HG02571 (cell line): Measurements from ENCODE around the gene SNX5.
A peak's percentile ranks its signal among the peaks of the same experiment; 100 is the strongest.

ENCODE experiments used
- ATAC-seq: cut with Tn5 transposase; IDR thresholded peaks from one replicate; pipeline ENCODE4 v1.9.1; 2021; ENCODE audit warnings: mild to moderate bottlenecking, moderate library complexity; ENCODE audit not compliant: unreplicated experiment

SNX5 gene

DNA sequence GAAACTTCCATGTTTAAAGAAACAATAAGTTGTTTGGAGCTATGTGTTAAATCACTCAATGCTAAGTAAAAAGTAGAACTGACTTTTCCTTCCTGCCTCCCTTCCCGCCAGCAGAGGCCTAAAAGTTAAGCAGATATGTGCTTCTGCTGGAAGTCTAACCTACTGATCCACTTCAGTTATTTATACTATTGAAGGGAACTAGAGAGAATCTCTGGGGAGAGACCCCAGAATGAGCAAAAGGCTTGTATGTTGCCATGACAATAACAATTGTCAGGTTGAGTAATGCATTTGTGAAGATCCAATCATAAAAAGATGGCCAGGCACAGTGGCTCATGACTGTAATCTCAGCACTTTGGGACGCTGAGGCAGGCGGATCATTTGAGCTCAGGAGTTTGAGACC is 25.0 kb upstream of the SNX5 start:
- no peak for ATAC-seq

DNA sequence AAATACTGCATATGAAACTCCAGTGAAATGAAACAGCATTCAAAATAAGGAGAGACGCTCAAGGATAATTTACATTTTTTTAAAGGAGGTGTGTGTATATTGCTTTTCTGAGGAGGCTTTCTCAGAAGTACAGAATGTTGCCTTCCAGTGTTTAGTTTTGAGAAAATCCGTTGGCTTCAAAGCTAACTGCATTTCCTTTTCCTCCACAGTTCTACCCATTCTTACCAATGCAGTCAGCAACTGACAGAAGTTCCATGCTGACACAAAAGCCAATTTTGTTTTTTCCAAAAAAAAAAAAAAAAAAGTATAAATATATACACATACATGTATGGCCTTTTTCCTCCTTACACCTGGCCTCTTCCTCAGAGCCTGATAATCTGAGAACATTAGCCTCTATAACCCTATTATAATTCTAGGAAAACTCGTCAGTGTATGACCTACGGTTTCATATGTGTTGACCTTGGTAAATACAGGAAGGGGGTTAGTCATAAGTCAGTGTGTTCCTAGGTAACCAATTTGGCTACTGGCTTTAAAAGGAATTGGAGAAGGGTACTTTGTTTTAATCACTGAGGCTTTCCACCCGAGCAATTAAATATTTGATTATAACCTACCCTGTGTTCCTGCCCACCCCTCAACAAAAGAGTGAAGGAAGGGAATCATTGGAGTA is 24.4 kb upstream of the SNX5 start:
- ATAC-seq = no peak

DNA sequence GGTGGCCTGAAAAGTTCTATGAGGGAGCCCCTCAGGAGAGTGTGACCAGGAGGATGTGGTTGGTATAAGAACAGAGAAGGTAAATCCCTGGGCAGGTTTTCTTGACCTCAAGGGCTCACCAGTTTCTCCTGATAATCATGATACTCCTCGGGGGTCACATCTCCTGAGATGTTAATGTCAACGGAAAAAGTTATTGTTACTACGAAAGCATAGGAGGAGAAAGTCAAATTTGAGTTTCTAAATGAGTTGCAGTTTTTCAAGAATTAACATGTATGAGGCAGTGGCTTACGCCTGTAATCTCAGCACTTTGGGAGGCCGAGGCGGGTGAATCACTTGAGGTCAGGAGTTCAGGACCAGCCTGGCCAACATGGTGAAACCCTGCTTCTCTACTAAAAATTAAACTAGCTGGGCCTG is 23.6 kb upstream of the SNX5 start:
- ATAC-seq = no peak

DNA sequence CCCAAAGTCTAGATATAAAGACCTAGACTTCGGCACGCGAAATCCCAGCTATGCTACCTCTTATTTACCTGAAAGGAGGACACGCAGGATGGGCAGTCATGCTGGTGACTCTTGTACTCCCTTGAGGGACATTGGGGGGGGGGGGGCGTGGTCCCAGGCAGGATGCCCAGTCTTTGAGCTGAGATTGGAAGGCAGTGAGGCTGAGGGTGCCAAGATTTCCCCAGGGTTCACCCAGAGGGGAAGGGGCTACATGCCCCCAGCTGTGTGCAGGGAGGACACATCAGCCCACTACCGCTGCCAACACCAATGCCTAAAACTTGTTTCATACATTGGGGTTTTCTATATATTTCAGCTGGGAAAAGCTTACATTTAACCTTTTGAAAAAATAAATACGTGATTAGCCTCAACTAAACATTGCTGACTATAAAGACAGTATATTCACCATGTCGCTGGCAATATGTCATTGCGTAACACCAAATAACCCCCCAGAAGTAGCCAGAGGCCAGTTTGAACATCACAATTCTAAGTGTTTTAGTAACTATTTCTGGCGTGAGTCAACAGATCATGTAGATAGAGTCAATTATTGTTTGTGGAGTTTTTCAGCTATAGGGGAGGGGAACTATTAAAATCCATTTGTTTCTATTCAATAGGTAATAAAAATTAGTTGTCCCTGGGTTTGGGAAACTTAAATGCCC is 21.8 kb upstream of the SNX5 start:
- no peak for ATAC-seq

DNA sequence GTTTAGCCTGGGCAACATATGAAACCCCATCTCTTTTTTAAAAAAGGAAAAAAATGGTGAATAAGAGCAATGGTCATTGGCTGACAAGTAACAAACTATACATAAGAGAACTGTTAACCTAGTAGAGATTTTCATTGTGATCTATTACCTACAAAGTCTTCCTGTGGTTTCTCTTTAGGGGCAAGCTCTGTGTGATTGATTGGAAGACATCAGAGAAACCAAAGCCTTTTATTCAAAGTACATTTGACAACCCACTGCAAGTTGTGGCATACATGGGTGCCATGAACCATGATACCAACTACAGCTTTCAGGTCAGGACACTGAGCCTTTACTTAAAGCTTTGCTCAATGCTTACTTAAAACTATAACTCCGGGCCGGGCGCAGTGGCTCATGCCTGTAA is 19.4 kb upstream of the SNX5 start:
- no peak for ATAC-seq

DNA sequence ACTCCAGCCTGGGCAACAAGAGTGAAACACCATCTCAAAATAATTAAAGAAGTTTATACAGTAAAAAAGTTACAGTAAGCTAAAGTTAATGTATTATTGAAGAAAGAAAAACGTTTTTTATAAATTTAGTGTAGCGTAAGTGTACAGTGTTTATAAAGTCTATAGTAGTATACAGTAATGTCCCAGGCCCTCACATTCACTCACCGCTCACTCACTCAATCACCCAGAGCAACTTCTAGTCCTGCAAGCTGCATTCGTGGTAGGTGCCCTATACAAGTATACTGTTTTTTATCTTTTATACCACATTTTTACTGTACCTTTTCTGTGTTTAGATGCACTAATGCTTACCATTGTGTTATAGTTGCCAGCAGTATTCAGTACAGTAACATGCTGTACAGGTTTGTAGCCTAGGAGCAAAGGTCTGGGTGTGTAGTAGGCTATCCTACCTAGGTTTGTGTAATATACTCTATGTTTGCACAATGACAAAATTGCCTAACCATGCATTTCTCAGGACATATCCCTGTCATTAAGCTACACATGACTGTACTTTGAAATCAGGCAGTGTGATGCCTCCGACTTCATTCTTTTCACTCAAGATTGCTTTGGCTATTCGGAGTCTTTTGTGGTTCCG is 16.9 kb upstream of the SNX5 start:
- ATAC-seq = no peak

DNA sequence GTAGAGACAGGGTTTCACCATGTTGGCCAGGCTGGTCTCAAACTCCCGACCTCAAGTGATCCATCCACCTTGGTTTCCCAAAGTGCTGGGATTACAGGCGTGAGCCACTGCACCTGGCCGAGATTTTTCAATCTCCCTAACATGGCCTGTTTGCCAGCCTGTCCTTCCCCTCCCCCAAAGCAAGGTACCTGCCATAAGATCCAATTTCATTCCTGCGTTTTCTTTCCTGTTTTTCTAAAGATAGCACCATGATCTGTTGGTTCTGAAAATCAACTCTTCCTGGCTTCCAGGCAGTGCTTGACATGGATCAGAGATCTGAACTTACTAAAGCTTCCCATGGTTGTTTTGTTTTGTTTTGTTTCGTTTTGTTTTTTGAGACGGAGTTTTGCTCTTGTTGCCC is 7.7 kb upstream of the SNX5 start:
- no peak for ATAC-seq

DNA sequence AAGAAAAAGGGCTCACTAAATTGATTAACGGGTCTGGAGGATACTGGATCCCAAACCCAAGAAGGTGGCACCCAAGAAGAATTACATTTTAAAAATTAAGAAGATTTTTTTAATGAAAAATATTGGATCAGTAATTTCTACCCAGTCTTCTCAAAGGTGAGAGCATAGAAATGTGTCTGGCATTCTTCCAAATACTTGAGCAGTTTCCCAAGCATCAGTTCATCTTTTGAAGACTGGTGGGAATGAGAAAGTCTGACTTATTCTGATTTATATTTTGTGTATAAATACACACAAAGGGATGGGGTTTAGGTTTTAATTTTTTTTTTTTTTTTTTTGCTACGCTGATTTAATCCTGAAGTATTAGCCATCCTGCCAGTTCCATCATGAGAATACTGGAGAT is 3.5 kb upstream of the SNX5 start:
- no peak for ATAC-seq

DNA sequence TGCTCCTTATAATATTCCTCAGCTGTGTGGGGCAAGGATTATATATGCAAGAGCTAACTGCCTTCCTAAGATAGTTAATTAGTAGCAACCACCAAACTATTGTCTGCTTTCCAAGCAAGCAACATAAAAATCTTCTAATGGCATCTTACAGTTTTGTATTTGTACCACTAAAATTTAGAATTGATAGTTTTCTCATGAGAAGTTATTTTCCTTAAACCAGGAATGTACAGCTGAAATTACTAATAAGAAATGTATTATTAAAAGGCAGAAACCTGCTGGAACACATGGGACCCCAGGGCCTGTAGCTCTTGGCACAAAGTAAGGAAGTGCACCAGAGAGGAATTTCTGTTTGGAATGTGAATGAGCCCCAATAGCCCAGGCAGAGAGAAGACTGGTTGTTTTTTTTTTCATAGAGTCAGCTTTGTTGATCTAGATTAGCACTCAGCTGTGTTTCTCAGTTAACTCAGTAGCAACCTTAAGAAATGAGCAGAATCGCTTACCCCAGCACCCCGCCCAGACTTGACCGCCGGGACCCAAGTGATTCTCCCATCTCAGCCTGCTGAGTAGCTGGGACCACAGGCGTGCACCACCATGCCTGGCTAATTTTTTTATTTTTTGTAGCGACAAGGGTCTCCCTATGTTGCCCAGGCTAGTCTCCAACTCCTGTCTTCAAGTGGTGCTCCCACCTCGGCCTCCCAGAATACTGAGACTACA is 2.9 kb upstream of the SNX5 start:
- no peak for ATAC-seq

DNA sequence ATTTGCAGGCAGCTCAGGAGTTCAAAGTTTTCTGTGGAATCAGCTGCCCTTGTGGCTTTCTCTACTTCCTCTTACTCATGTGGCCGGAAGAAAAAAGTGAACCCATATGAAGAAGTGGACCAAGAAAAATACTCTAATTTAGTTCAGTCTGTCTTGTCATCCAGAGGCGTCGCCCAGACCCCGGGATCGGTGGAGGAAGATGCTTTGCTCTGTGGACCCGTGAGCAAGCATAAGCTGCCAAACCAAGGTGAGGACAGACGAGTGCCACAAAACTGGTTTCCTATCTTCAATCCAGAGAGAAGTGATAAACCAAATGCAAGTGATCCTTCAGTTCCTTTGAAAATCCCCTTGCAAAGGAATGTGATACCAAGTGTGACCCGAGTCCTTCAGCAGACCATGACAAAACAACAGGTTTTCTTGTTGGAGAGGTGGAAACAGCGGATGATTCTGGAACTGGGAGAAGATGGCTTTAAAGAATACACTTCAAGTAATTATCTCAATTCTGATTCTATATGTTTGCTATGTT is 1.4 kb upstream of the SNX5 start:
- no peak for ATAC-seq

DNA sequence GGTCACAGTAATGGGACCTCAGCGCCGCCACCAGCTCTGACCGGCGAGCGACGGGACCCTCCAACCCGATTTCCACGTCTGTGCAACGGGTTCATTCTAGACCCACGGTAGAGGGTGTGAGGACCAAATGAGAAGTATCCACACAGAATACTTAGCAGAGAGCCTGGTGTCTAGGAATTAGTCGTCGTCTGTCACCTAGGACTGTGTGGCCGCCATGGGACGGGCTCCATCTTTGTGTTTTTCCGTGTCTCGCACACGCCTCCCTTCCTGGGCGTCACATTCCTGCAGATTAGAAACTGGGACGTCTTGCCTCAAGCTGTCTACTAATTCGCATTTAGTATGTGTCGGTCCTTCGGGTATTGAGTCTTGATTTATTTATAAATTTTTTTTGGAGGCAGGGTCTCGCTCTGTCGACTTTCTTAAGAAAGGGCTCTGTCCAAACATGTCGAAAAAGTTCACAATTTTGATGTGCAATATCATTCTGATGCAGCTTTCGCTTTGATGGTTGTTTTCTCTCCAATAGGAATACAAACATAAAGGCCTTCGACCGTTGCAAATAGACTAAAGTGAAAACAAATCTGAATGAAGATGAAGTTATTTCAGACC is 787 bp upstream of the SNX5 start:
- peak; percentile 6 for ATAC-seq

DNA sequence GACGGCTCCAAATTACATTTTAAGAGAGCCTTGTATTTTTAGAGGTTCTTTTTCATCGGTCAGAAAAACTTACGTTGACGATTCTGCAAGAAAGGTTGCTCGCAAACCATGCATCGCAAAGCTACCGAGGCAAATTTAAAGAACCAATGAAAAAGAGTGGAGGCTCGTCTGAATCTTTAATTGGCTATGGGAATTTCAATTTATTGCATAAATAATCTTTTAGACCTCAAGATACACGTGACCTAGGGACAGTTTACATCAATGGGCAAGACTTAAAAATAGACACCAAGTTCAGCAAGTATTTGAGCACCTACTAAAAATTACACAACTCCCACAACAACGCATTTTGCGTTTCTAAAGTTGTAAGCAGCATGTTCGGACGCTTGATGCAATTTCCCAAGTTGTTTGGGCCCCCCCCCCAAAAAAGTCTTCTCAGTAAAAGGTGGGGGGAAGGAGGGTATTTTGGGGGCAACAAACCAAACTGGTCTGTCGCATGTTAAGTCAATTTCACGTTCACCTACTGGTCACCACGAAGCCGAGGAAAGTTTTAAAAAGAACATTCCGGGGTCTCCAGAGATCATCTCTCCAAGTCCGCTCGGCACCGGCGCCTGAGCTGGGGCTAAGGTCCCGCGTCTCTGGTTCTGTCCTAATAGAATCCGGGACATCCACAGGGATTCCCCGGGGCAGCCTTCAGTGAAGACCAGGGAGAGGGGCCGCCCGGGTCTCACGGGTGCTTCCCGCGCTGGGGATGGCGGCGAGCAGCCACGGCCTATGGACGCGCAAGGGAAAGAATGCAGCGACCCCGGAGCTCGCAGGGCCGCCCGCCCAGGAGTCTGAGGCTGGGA is 851 bp downstream of the SNX5 start:
- ATAC-seq = peak; percentile 1

DNA sequence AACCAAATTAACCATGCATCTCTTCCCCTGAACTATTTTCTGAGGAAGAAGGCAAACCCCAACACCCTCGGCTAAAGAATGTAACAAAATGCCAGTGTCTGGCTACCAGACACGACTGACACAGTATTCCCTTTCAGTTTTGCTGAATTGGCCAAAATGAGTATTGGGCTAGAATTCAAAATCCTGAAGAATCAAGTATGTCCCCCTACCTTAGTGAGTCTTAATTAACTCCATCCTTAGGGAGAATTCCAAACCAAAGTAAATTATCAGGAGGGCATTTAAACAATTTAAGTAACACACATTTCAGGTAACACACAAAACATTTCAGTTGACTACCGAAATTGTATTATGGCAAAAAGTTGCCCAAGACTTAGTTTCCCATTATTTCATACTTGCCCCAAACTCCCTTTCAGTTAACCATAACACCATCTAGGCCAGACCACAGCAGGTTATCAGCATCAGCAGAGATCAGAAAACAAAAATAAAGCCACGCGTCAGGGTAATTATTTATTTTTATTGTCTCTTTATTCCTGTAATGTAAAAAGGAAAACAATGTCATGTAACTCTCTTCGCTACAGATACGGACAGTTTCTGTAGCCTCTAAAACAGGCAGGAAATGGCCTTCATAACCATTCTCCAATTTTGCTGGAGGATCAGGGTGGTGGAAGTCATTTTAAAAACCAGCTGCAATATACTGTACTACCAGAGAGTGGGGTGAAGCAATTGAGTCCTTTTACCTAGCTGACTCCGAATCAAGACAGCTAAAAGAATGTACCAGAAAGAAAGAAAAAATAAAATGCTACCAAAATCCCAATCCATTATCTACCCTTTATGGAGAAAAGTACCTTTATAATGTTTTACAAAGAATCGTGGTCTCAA is 1.9 kb downstream of the SNX5 start:
- ATAC-seq = no peak

DNA sequence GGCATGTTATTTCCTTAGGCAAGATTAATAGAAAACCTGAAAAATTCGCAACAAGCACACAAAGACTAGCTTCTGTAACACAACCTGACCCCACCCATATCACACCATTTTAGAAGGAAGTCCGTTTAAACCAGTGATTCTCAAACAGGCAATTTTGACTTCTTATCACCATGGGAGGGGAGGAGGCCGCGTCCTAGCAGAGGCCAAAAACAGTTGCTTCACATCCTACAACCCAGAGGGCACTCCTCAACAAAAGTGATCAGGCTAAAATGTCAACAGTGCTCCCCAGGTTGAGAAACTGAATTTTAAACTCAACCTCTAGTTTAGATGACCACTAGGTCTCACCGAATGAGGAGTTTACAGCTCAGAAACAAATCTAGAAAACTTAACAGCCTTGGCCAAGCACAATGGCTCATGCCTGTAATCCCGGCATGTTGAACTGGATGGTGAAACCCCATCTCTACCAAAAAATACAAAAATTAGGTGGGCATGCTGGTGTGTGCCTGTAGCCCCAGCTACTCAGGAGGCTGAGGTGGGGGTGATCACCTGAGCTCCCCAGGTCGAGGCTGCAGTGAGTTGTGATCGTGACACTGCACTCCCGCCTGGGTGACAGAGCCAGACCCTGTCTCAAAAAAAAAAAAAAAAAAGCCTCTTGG is 3.4 kb downstream of the SNX5 start:
- ATAC-seq = no peak

DNA sequence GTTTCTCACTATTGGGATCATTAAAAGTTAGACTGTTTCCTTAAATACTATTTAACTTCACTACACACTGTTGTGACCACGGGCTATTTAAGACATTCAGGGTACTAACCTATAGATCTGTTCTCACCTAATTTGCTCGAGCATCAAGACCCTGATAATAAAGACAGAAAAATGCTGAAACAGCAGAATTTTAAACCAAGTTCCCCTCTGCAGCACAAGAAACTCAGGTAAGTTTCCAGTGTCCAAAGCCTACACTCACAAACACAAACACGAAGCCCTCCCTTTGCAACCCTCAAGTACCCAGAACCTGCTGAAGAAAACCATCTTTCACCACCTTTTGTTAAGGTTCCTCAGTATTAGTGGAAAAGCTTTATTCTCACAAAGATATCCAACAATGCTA is 4.0 kb downstream of the SNX5 start:
- no peak for ATAC-seq

DNA sequence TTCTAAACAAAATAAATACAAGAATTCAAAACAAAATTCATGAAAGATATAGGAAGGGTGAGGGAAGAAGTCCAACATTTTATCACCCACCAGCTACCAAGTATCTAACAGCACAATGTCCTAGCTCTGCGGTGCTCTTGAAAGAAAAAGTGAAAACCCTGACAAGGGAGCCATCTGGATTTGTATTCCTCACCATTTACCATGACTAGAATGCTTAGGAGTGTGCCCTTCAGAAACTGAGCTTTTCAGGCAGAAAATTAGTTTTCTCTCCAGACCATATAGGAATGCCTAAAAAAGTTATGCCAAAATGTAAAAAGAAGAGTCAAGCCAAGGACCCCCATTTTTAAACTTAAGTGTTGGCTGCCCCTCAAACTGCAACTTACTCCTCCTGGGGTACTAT is 4.5 kb downstream of the SNX5 start:
- no peak for ATAC-seq

DNA sequence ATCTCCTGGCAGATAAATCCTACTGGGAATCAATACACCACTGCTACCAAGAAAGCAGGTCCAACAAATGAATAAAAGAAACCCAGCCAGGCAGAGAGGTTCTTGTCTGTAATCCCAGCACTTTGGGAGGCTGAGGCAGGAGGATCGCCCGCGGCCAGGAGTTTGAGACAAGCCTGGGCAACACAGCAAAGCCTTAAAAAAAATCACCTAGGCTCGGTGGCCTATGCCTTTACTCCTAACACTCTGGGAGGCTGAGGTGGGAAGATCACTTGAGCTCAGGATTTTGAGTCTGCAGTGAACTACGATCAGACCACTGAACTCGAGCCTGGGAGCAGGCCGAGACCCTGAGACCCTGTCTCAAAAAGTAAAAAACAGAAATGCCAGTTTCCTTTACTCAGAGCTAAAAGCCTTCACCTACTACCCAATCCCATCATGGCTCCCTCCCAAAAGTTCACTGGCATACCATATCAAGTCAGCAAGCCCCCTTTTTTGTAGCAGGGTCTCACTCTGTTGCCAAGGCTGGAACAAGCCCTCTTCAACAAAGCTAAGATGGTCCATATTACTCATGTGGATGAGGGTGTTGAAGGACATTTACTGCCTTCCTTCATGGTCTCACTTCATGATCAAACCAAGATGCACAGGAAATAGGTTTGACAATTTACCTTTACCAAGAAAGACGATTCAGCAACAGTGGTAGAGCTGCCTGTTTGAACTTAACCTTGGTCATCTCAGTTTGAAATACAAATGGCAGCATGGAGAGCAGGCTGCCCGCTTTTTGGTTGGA is 5.3 kb downstream of the SNX5 start:
- no peak for ATAC-seq

DNA sequence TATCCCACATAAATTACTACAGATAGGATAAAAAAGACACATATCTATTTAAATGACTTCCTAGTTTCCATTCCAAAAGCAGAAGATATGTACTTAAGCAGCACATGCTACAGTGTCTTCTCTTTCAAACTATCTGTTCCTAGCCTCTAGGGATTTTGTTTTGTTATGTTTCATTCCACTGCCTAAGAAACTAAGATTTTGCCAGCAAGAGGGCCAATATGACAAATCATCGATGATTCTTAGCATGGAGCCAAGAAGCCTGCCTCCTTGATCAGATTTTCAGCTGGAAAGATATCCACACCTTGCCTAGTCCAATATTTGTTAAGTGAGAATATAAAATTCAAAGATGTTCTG is 7.0 kb downstream of the SNX5 start:
- ATAC-seq = no peak
